ENCODE results near the gene MRPL27. TPM values are rescaled to one million over a fixed set of nuclear protein-coding genes. Genes with fewer than 3 reads are reported as not detected.

Gene MRPL27
- polyA plus RNA-seq, 1 donor from 2014 or later, result 118 TPM

- no peak overlapping the region for H2AFZ ChIP-seq (ENCODE audit: low read depth, low read length)
Observed at GRCh38 chr17:50348522-50349242, 24.3 kb downstream of the MRPL27 start.

GRCh38 chr17:50347894-50348291 is 25.1 kb downstream of the MRPL27 start:
- H3K9me2 ChIP-seq (ENCODE audit: insufficient read depth, low read length), result no peaks in the 10 kb centered on the region
- no peaks in the 10 kb centered on the region for H3F3A ChIP-seq (ENCODE audit: insufficient read depth, low read length, poor library complexity, severe bottlenecking)
- H2AFZ ChIP-seq (ENCODE audit: low read depth, low read length), result no peak overlapping the region
- no peak overlapping the region for H3K27ac ChIP-seq (ENCODE audit: low read length)
- no peaks in the 10 kb centered on the region for H4K20me1 ChIP-seq (ENCODE audit: insufficient read depth)
- H3K4me2 ChIP-seq (ENCODE audit: low read length), result no peak overlapping the region
- H3K9me3 ChIP-seq (ENCODE audit: low read length), result no peaks in the 10 kb centered on the region
- no peaks in the 10 kb centered on the region for H3K36me3 ChIP-seq (ENCODE audit: insufficient read depth, low read length)
- no peaks in the 10 kb centered on the region for H3K79me2 ChIP-seq (replicated peaks; ENCODE audit: insufficient read depth, low read length)
- H3K27me3 ChIP-seq (ENCODE audit: insufficient read depth, low read depth, low read length), result no peaks in the 10 kb centered on the region
- H3K4me3 ChIP-seq (ENCODE audit: low read length), result no peak overlapping the region
- H3K9ac ChIP-seq (ENCODE audit: low read length), result no peak overlapping the region
- TF ChIP-seq CTCF (IDR thresholded peaks at IDR 0.05; ENCODE audit: poor library complexity, severe bottlenecking) (no peak), EZH2 (IDR thresholded peaks at IDR 0.05; ENCODE audit: borderline replicate concordance, insufficient read depth, low read length, poor library complexity, severe bottlenecking) (no peak), POLR2AphosphoS5 (IDR thresholded peaks at IDR 0.05) (no peak), SMC3 (conservative IDR thresholded peaks at IDR 0.05; ENCODE audit: poor library complexity) (no peak), REST (IDR thresholded peaks at IDR 0.05; ENCODE audit: borderline replicate concordance) (no peak)

More at GRCh38 chr17:50348522-50349242, 24.3 kb downstream of the MRPL27 start:
- no peak for TF ChIP-seq EZH2 (IDR thresholded peaks at IDR 0.05; ENCODE audit: borderline replicate concordance, insufficient read depth, low read length, poor library complexity, severe bottlenecking)
- no peak for TF ChIP-seq SMC3 (conservative IDR thresholded peaks at IDR 0.05; ENCODE audit: poor library complexity)
- no peak for TF ChIP-seq REST (IDR thresholded peaks at IDR 0.05; ENCODE audit: borderline replicate concordance)
- TF ChIP-seq EP300 (conservative IDR thresholded peaks at IDR 0.05; ENCODE audit: poor library complexity, severe bottlenecking), result no peak
- TF ChIP-seq TAF1 (IDR thresholded peaks at IDR 0.05; ENCODE audit: low read depth), result no peak
- TF ChIP-seq MXI1 (conservative IDR thresholded peaks at IDR 0.05; ENCODE audit: poor library complexity, severe bottlenecking), result no peak
- no peak for TF ChIP-seq RAD21 (conservative IDR thresholded peaks at IDR 0.05)
- no peak for TF ChIP-seq CTCF (IDR thresholded peaks at IDR 0.05; ENCODE audit: poor library complexity, severe bottlenecking)
- no peak for TF ChIP-seq POLR2AphosphoS5 (IDR thresholded peaks at IDR 0.05)
- Histone ChIP-seq H3K9me2 (ENCODE audit: insufficient read depth, low read length) (no peaks in the 10 kb centered on the region), H4K20me1 (ENCODE audit: insufficient read depth) (no peaks in the 10 kb centered on the region), H3K9me3 (ENCODE audit: low read length) (no peaks in the 10 kb centered on the region), H3K4me3 (ENCODE audit: low read length) (no peak overlapping the region), H3K27me3 (ENCODE audit: insufficient read depth, low read depth, low read length) (no peaks in the 10 kb centered on the region), H3K9ac (ENCODE audit: low read length) (no peak overlapping the region), H3K27ac (ENCODE audit: low read length) (no peak overlapping the region), H3K36me3 (ENCODE audit: insufficient read depth, low read length) (no peaks in the 10 kb centered on the region), H3K79me2 (replicated peaks; ENCODE audit: insufficient read depth, low read length) (no peaks in the 10 kb centered on the region), H3K4me2 (ENCODE audit: low read length) (no peak overlapping the region), H3F3A (ENCODE audit: insufficient read depth, low read length, poor library complexity, severe bottlenecking) (no peaks in the 10 kb centered on the region)
